T-cell (primary cell): ENCODE measurements around the gene GPR158. TPM values are rescaled to one million over a fixed set of nuclear protein-coding genes. Genes with fewer than 3 reads are reported as not detected.

Experiments used
- ATAC-seq, 4 experiments: fragments of 200-7000 bp in 3 of 4; fragments of 150-1000 bp in 1 of 4; cut with Tn5 transposase; replicated peaks in 1 of 4; 1 replicate in 3 of 4; 2 replicates in 1 of 4; pipeline ENCODE4 v1.10.0; 2021; ENCODE audit warnings: moderate library complexity in 3 of 4, mild to moderate bottlenecking in 2 of 4, moderate number of reproducible peaks in 1 of 4
- CTCF ChIA-PET, 2 donors: fragments of 300-600 bp; sonication (Branson Sonifier 250); formaldehyde crosslinking; loops; one replicate each; lab custom pipeline; 2022; ENCODE audit warnings: antibody characterized with exemption in 2 of 2; lab: Charles Lee
- POLR2A ChIA-PET, 2 donors: fragments of 300-600 bp; sonication (Branson Sonifier 250); formaldehyde crosslinking; loops; one replicate each; lab custom pipeline; 2022; ENCODE audit warnings: antibody characterized with exemption in 2 of 2; lab: Charles Lee
- DNase-seq, 35 experiments: peaks; one replicate each; pipeline versions ENCODE4 v3.0.0 to v3.0.0-alpha.2; 2013 to 2023
- H3K27ac ChIP-seq: one replicate; pipeline ENCODE4 v1.5.1; 2013; ENCODE audit warnings: low read length
- H3K27me3 ChIP-seq, 2 experiments: replicated peaks in 1 of 2; 1 replicate in 1 of 2; 2 replicates in 1 of 2; pipeline versions ENCODE4 v1.6.1 to v1.7.0; 2013; ENCODE audit warnings: low read length in 1 of 2, mixed read lengths in 1 of 2; ENCODE audit not compliant: control insufficient read depth in 2 of 2, insufficient read depth in 2 of 2; ENCODE audit errors: extremely low read depth in 1 of 2
- H3K36me3 ChIP-seq, 2 donors: 1 replicate in 1 of 2; 2 replicates in 1 of 2; pipeline versions ENCODE4 v1.6.1 to v1.7.0; 2013; ENCODE audit warnings: low read length in 1 of 2; ENCODE audit not compliant: control insufficient read depth in 2 of 2, insufficient read depth in 1 of 2; ENCODE audit errors: extremely low read depth in 1 of 2
- H3K4me1 ChIP-seq, 2 experiments: 1 replicate in 1 of 2; 2 replicates in 1 of 2; pipeline versions ENCODE4 v1.6.1 to v1.7.0; 2013; ENCODE audit warnings: low read length in 2 of 2, mixed read lengths in 1 of 2; ENCODE audit not compliant: insufficient read depth in 2 of 2, control insufficient read depth in 1 of 2; ENCODE audit errors: extremely low read depth in 1 of 2
- H3K4me3 ChIP-seq, 2 donors: 1 replicate in 1 of 2; 2 replicates in 1 of 2; pipeline versions ENCODE4 v1.5.1 to v1.7.0; 2013; ENCODE audit warnings: mild to moderate bottlenecking in 2 of 2, low read length in 1 of 2, moderate library complexity in 1 of 2; ENCODE audit not compliant: control insufficient read depth in 1 of 2; ENCODE audit errors: extremely low read depth in 1 of 2
- H3K9me3 ChIP-seq: 2 replicates; pipeline ENCODE4 v1.7.0; 2013
- H3K27ac Mint-ChIP-seq, 2 donors: one replicate each; pipeline ENCODE4 v1.8.0; 2020 to 2021; ENCODE audit warnings: mild to moderate bottlenecking in 2 of 2, mixed read lengths in 2 of 2
- H3K27me3 Mint-ChIP-seq, 2 donors: one replicate each; pipeline ENCODE4 v1.8.0; 2021 to 2022; ENCODE audit warnings: mixed read lengths in 2 of 2
- H3K36me3 Mint-ChIP-seq: one replicate; pipeline ENCODE4 v1.8.0; 2021; ENCODE audit warnings: mixed read lengths
- H3K4me1 Mint-ChIP-seq, 3 donors: one replicate each; pipeline ENCODE4 v1.8.0; 2020 to 2022; ENCODE audit warnings: mixed read lengths in 3 of 3, mild to moderate bottlenecking in 1 of 3
- H3K4me3 Mint-ChIP-seq, 3 donors: one replicate each; pipeline ENCODE4 v1.8.0; 2020 to 2022; ENCODE audit warnings: mild to moderate bottlenecking in 3 of 3, mixed read lengths in 3 of 3, moderate library complexity in 3 of 3
- H3K9me3 Mint-ChIP-seq, 3 donors: one replicate each; pipeline ENCODE4 v1.8.0; 2020 to 2022; ENCODE audit warnings: mixed read lengths in 3 of 3
- WGBS: methylation state at CpG from one replicate; pipeline ENCODE4 v1.1.5; 2013; ENCODE audit warnings: missing lambda C conversion rate; ENCODE audit not compliant: insufficient coverage; 5-methylcytosine and 5-hydroxymethylcytosine counted together
- total RNA-seq, 35 experiments: library from RNA in 6 of 35; stranded (reverse) in 6 of 35; fragments of 120-200 nt in 1 of 35; gene quantifications; one replicate each; pipeline versions ENCODE4 v1.2.1 to v1.2.4 and lab custom pipeline; 2013 to 2026

GPR158 gene
- total RNA-seq, 5 donors from 2014 or later (not counting 1 experiment from before 2014, with no cell fraction given) = not detected

GRCh38 chr10:25522294-25522693, 347.5 kb downstream of the GPR158 start:
- no peaks in the 10 kb centered on the region for H3K4me1 Mint-ChIP-seq
- Histone ChIP-seq H3K9me3 (no peaks in the 10 kb centered on the region), H3K4me3 (no peak overlapping the region), H3K4me1 (no peaks in the 10 kb centered on the region), H3K27ac (no peak overlapping the region), H3K36me3 (no peaks in the 10 kb centered on the region), H3K27me3 (no peaks in the 10 kb centered on the region)
- WGBS = 100% methylated on average over 1 of the region's 2 CpGs
- ChIA-PET CTCF (no interaction called here), POLR2A (no interaction called here)
- no peaks in the 10 kb centered on the region for H3K36me3 Mint-ChIP-seq
- DNase-seq = no peak
- H3K27ac Mint-ChIP-seq = no peak overlapping the region
- no peak for ATAC-seq
- H3K4me3 Mint-ChIP-seq = no peak overlapping the region
- peaks cover 7 to 13% (median 8%) of the 10 kb centered on the region in 3 donors for H3K9me3 Mint-ChIP-seq
- no peaks in the 10 kb centered on the region for H3K27me3 Mint-ChIP-seq

GRCh38 chr10:25522946-25523608, 348.3 kb downstream of the GPR158 start:
- Mint-ChIP-seq H3K4me3 (no peak overlapping the region), H3K27me3 (no peaks in the 10 kb centered on the region), H3K27ac (no peak overlapping the region), H3K9me3 (peaks cover 7 to 13% (median 8%) of the 10 kb centered on the region in 3 donors), H3K36me3 (no peaks in the 10 kb centered on the region), H3K4me1 (no peaks in the 10 kb centered on the region)
- DNase-seq = no peak
- H3K36me3 ChIP-seq = no peaks in the 10 kb centered on the region
- no peak for ATAC-seq
- ChIA-PET CTCF (no interaction called here), POLR2A (no interaction called here)
- H3K4me1 ChIP-seq = no peaks in the 10 kb centered on the region
- no peaks in the 10 kb centered on the region for H3K9me3 ChIP-seq
- no peak overlapping the region for H3K27ac ChIP-seq
- WGBS = 73% methylated on average over 3 of the region's 4 CpGs
- no peaks in the 10 kb centered on the region for H3K27me3 ChIP-seq
- H3K4me3 ChIP-seq = no peak overlapping the region

- no peaks in the 10 kb centered on the region for H3K27me3 Mint-ChIP-seq
- Histone ChIP-seq H3K36me3 (no peaks in the 10 kb centered on the region), H3K4me3 (no peak overlapping the region), H3K4me1 (no peaks in the 10 kb centered on the region), H3K9me3 (no peaks in the 10 kb centered on the region), H3K27me3 (no peaks in the 10 kb centered on the region), H3K27ac (no peak overlapping the region)
- POLR2A ChIA-PET = no interaction called here
- H3K4me1 Mint-ChIP-seq = no peaks in the 10 kb centered on the region
- H3K36me3 Mint-ChIP-seq = no peaks in the 10 kb centered on the region
- CTCF ChIA-PET = no interaction called here
- H3K27ac Mint-ChIP-seq = no peak overlapping the region
- ATAC-seq (no peak), DNase-seq (no peak)
- WGBS = 63% methylated on average over 3 of the region's 7 CpGs
- peaks cover 0 to 12% (median 5%) of the 10 kb centered on the region in 3 donors for H3K9me3 Mint-ChIP-seq
- H3K4me3 Mint-ChIP-seq = no peak overlapping the region
Observed at GRCh38 chr10:25530306-25530705, 355.5 kb downstream of the GPR158 start.

- no peak overlapping the region for H3K4me3 ChIP-seq
- H3K27ac ChIP-seq = no peak overlapping the region
- Mint-ChIP-seq H3K36me3 (no peaks in the 10 kb centered on the region), H3K9me3 (peaks cover 0 to 7% (median 5%) of the 10 kb centered on the region in 3 donors), H3K27me3 (no peaks in the 10 kb centered on the region), H3K4me1 (no peaks in the 10 kb centered on the region), H3K27ac (no peak overlapping the region), H3K4me3 (no peak overlapping the region)
- H3K9me3 ChIP-seq = no peaks in the 10 kb centered on the region
- no peaks in the 10 kb centered on the region for H3K36me3 ChIP-seq
- WGBS = 86% methylated on average over 1 of the region's 5 CpGs
- DNase-seq (no peak), ATAC-seq (no peak)
- POLR2A ChIA-PET = no interaction called here
- no peaks in the 10 kb centered on the region for H3K4me1 ChIP-seq
- H3K27me3 ChIP-seq = no peaks in the 10 kb centered on the region
- CTCF ChIA-PET = no interaction called here
Observed at GRCh38 chr10:25531457-25532061, 356.8 kb downstream of the GPR158 start.

GRCh38 chr10:25532213-25532612, 357.4 kb downstream of the GPR158 start:
- DNase-seq (no peak), ATAC-seq (no peak)
- 83% methylated on average over 2 of the region's 3 CpGs for WGBS
- H3K9me3 Mint-ChIP-seq = peaks cover 0 to 7% (median 4%) of the 10 kb centered on the region in 3 donors
- H3K4me3 ChIP-seq = no peak overlapping the region
- no peaks in the 10 kb centered on the region for H3K36me3 Mint-ChIP-seq
- H3K27ac ChIP-seq = no peak overlapping the region
- no peaks in the 10 kb centered on the region for H3K27me3 ChIP-seq
- H3K4me1 Mint-ChIP-seq = no peaks in the 10 kb centered on the region
- H3K27me3 Mint-ChIP-seq = no peaks in the 10 kb centered on the region
- CTCF ChIA-PET = no interaction called here
- no peak overlapping the region for H3K4me3 Mint-ChIP-seq
- H3K36me3 ChIP-seq = no peaks in the 10 kb centered on the region
- H3K9me3 ChIP-seq = no peaks in the 10 kb centered on the region
- H3K4me1 ChIP-seq = no peaks in the 10 kb centered on the region
- POLR2A ChIA-PET = no interaction called here
- no peak overlapping the region for H3K27ac Mint-ChIP-seq

GRCh38 chr10:25536027-25536426, 361.2 kb downstream of the GPR158 start:
- H3K4me3 Mint-ChIP-seq = no peak overlapping the region
- ChIA-PET CTCF (no interaction called here), POLR2A (no interaction called here)
- H3K4me1 Mint-ChIP-seq = no peaks in the 10 kb centered on the region
- DNase-seq (no peak), ATAC-seq (no peak)
- H3K27ac Mint-ChIP-seq = no peak overlapping the region
- no peaks in the 10 kb centered on the region for H3K36me3 Mint-ChIP-seq
- Histone ChIP-seq H3K4me1 (no peaks in the 10 kb centered on the region), H3K27me3 (no peaks in the 10 kb centered on the region), H3K27ac (no peak overlapping the region), H3K36me3 (no peaks in the 10 kb centered on the region), H3K9me3 (no peaks in the 10 kb centered on the region), H3K4me3 (no peak overlapping the region)
- peaks cover 0 to 5% (median 0%) of the 10 kb centered on the region in 3 donors for H3K9me3 Mint-ChIP-seq
- no peaks in the 10 kb centered on the region for H3K27me3 Mint-ChIP-seq
